ENCODE measurements around the gene TMEM184B.

- TF ChIP-seq CREM (CRISPR knock-in tag; IDR thresholded peaks at IDR 0.05), result no peak
- no peak for TF ChIP-seq CTCF (IDR thresholded peaks at IDR 0.05)
- TF ChIP-seq SP1 (CRISPR knock-in tag; conservative IDR thresholded peaks at IDR 0.05), result no peak
- TF ChIP-seq JUN (CRISPR knock-in tag; IDR thresholded peaks at IDR 0.05), result no peak
- no peak for TF ChIP-seq TEAD4 (CRISPR knock-in tag; IDR thresholded peaks at IDR 0.05)
- TF ChIP-seq SMAD3 (CRISPR knock-in tag; IDR thresholded peaks at IDR 0.05; ENCODE audit: borderline replicate concordance), result no peak
- TF ChIP-seq IRF1 (CRISPR knock-in tag; IDR thresholded peaks at IDR 0.05), result no peak
- no peak for TF ChIP-seq ATF3 (CRISPR knock-in tag; conservative IDR thresholded peaks at IDR 0.05)
- no peak for TF ChIP-seq NR2C2 (CRISPR knock-in tag; IDR thresholded peaks at IDR 0.05)
Observed at GRCh38 chr22:38230108-38230825, 42.5 kb downstream of the TMEM184B start.

Measured in WTC11 (cell line).